ENCODE results near the gene ADAMTSL3. TPM values are rescaled to one million over a fixed set of nuclear protein-coding genes. Genes with fewer than 3 reads are reported as not detected.

The ADAMTSL3 gene
- polyA plus RNA-seq, 1 donor from 2014 or later: 0.51 TPM

DNA sequence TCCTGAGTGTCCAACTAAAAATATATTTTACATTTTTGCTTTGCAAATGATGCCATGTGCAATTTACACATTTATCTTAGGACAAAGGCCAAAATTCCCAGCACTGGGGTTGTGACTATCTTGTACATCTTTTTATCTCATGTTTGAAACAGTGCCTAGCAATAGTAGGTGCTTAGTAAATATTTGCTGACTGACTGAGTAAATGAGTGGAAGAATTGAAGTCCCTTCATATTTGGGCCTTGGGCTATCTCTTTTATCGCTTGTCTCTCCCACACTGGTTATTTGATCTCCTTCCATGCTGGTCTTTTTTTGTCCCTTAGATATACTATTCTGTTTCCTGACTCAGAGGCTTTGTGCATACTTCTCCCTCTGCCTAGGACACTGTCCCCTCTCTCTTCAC lies 368.6 kb downstream of the ADAMTSL3 start:
- H3F3A ChIP-seq (ENCODE audit: insufficient read depth, low read length, poor library complexity, severe bottlenecking): no peaks in the 10 kb centered on the region
- no peaks in the 10 kb centered on the region for H3K36me3 ChIP-seq (ENCODE audit: insufficient read depth, low read length)
- H3K79me2 ChIP-seq (replicated peaks; ENCODE audit: insufficient read depth, low read length): no peaks in the 10 kb centered on the region
- no peaks in the 10 kb centered on the region for H3K9me3 ChIP-seq (ENCODE audit: low read length)
- H3K27ac ChIP-seq (ENCODE audit: low read length): no peak overlapping the region
- H2AFZ ChIP-seq (ENCODE audit: low read depth, low read length): no peak overlapping the region
- no peak overlapping the region for H3K9ac ChIP-seq (ENCODE audit: low read length)
- H4K20me1 ChIP-seq (ENCODE audit: insufficient read depth): no peaks in the 10 kb centered on the region
- H3K9me2 ChIP-seq (ENCODE audit: insufficient read depth, low read length): no peaks in the 10 kb centered on the region
- H3K4me3 ChIP-seq (ENCODE audit: low read length): no peak overlapping the region
- H3K4me2 ChIP-seq (ENCODE audit: low read length): no peak overlapping the region
- TF ChIP-seq, protein P1, sequence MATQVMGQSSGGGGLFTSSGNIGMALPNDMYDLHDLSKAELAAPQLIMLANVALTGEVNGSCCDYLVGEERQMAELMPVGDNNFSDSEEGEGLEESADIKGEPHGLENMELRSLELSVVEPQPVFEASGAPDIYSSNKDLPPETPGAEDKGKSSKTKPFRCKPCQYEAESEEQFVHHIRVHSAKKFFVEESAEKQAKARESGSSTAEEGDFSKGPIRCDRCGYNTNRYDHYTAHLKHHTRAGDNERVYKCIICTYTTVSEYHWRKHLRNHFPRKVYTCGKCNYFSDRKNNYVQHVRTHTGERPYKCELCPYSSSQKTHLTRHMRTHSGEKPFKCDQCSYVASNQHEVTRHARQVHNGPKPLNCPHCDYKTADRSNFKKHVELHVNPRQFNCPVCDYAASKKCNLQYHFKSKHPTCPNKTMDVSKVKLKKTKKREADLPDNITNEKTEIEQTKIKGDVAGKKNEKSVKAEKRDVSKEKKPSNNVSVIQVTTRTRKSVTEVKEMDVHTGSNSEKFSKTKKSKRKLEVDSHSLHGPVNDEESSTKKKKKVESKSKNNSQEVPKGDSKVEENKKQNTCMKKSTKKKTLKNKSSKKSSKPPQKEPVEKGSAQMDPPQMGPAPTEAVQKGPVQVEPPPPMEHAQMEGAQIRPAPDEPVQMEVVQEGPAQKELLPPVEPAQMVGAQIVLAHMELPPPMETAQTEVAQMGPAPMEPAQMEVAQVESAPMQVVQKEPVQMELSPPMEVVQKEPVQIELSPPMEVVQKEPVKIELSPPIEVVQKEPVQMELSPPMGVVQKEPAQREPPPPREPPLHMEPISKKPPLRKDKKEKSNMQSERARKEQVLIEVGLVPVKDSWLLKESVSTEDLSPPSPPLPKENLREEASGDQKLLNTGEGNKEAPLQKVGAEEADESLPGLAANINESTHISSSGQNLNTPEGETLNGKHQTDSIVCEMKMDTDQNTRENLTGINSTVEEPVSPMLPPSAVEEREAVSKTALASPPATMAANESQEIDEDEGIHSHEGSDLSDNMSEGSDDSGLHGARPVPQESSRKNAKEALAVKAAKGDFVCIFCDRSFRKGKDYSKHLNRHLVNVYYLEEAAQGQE (IDR thresholded peaks at IDR 0.05; ENCODE audit: borderline replicate concordance): no peak
- TF ChIP-seq, protein P2, sequence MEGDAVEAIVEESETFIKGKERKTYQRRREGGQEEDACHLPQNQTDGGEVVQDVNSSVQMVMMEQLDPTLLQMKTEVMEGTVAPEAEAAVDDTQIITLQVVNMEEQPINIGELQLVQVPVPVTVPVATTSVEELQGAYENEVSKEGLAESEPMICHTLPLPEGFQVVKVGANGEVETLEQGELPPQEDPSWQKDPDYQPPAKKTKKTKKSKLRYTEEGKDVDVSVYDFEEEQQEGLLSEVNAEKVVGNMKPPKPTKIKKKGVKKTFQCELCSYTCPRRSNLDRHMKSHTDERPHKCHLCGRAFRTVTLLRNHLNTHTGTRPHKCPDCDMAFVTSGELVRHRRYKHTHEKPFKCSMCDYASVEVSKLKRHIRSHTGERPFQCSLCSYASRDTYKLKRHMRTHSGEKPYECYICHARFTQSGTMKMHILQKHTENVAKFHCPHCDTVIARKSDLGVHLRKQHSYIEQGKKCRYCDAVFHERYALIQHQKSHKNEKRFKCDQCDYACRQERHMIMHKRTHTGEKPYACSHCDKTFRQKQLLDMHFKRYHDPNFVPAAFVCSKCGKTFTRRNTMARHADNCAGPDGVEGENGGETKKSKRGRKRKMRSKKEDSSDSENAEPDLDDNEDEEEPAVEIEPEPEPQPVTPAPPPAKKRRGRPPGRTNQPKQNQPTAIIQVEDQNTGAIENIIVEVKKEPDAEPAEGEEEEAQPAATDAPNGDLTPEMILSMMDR (IDR thresholded peaks at IDR 0.05; ENCODE audit: poor library complexity, severe bottlenecking): no peak
- no peak for TF ChIP-seq RAD21 (conservative IDR thresholded peaks at IDR 0.05)
- TF ChIP-seq TAF1 (IDR thresholded peaks at IDR 0.05; ENCODE audit: low read depth): no peak
- no peak for TF ChIP-seq SMC3 (conservative IDR thresholded peaks at IDR 0.05; ENCODE audit: poor library complexity)
- no peaks in the 10 kb centered on the region for H3K27me3 ChIP-seq (ENCODE audit: insufficient read depth, low read depth, low read length)

DNA sequence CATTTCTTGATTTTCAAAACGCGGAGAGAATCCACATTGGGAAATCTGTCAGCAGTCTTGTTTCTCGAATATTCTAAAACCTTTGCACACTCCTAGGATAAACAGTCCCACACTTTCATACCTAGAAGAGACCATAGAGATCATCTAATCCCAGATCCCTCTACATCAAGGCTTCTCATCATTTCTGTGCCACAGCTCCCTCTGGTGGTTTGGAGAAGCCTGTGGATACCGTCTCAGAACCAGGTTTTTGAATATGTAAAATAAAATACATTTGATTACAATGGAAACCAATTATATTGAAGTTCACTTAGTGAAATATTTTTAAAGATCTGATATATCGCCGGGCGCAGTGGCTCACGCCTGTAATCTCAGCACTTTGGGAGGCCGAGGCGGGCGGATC lies 369.7 kb downstream of the ADAMTSL3 start:
- Histone ChIP-seq H3K4me3 (ENCODE audit: low read length) (no peak overlapping the region), H3K9me2 (ENCODE audit: insufficient read depth, low read length) (no peaks in the 10 kb centered on the region), H3K36me3 (ENCODE audit: insufficient read depth, low read length) (no peaks in the 10 kb centered on the region), H3K4me2 (ENCODE audit: low read length) (no peak overlapping the region), H3K27me3 (ENCODE audit: insufficient read depth, low read depth, low read length) (no peaks in the 10 kb centered on the region), H3K79me2 (replicated peaks; ENCODE audit: insufficient read depth, low read length) (no peaks in the 10 kb centered on the region), H4K20me1 (ENCODE audit: insufficient read depth) (no peaks in the 10 kb centered on the region), H3F3A (ENCODE audit: insufficient read depth, low read length, poor library complexity, severe bottlenecking) (no peaks in the 10 kb centered on the region), H3K9me3 (ENCODE audit: low read length) (no peaks in the 10 kb centered on the region), H2AFZ (ENCODE audit: low read depth, low read length) (no peak overlapping the region), H3K27ac (ENCODE audit: low read length) (no peak overlapping the region), H3K9ac (ENCODE audit: low read length) (no peak overlapping the region)
- TF ChIP-seq, protein P2 (IDR thresholded peaks at IDR 0.05; ENCODE audit: poor library complexity, severe bottlenecking): peak; percentile 39
- TF ChIP-seq MXI1 (conservative IDR thresholded peaks at IDR 0.05; ENCODE audit: poor library complexity, severe bottlenecking): no peak

Measured in neural cell (in vitro differentiated cells).